ENCODE results near the gene CIB2. TPM values are rescaled to one million over a fixed set of nuclear protein-coding genes. Genes with fewer than 3 reads are reported as not detected.

Gene CIB2
- total RNA-seq, 1 donor from 2014 or later: 3.7 TPM

DNA sequence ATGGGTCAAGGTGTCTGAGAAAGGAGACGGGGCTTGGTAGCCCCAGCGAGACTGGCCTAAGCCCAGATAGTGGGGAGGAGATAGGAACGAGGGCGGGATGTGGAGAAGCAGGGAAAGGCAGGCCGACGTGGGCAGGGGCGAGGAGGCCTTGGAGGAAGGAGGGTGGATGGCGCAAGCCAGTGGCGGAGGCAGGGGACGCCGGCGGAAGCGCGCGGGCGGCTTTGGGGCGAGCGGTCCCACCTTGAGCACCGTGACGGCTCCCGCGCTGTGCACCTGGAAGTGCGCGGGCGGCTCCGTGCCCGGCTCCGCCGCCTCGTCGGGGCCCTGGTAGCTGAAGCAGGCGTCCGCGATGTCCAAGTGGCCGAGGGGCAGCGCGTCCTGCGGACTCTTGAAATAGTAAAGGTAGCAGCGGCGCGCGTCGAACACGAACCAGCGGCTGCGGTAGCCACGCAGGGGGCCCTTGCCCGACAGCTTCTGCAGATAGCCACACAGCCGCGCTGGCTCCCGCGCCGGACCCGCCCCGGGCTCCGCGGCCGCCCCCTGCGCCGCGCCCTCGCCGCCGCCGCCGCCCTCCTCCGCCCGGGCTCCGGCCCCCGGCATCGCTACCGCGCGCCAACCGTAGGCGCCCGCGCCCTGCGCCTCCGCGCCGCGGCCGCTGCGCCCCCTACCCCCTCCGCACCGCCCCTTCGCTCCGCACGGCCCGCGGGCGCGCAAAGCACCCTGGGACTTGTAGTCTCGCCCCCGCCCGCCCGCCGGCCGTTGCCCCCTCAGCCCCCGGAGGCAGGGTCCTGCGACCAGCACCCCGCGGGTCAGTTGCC is 54.0 kb downstream of the CIB2 start, which contains the start of gene TBC1D2B:
Gene TBC1D2B, minus strand, starts transcription at position 659 of the 818 bp plus-strand sequence. Its CDS starts 59 bp downstream, at position 600.
- Mint-ChIP-seq H3K27ac (peak within 1 kb of the TSS; percentile 68), H3K4me1 (peaks cover 27% of the 10 kb centered on the region), H3K27me3 (no peaks in the 10 kb centered on the region), H3K4me3 (peak within 1 kb of the TSS; percentile 92), H3K36me3 (ENCODE audit: low read depth) (peaks cover 3% of the 10 kb centered on the region), H3K9me3 (no peaks in the 10 kb centered on the region)
- TF ChIP-seq, protein P1, sequence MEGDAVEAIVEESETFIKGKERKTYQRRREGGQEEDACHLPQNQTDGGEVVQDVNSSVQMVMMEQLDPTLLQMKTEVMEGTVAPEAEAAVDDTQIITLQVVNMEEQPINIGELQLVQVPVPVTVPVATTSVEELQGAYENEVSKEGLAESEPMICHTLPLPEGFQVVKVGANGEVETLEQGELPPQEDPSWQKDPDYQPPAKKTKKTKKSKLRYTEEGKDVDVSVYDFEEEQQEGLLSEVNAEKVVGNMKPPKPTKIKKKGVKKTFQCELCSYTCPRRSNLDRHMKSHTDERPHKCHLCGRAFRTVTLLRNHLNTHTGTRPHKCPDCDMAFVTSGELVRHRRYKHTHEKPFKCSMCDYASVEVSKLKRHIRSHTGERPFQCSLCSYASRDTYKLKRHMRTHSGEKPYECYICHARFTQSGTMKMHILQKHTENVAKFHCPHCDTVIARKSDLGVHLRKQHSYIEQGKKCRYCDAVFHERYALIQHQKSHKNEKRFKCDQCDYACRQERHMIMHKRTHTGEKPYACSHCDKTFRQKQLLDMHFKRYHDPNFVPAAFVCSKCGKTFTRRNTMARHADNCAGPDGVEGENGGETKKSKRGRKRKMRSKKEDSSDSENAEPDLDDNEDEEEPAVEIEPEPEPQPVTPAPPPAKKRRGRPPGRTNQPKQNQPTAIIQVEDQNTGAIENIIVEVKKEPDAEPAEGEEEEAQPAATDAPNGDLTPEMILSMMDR (IDR thresholded peaks at IDR 0.05): no peak
- POLR2A ChIA-PET: interaction anchor here (0.6 to 1.1 kb wide), 2 partner anchors 8 to 87 kb away, joined by 3 to 4 read pairs; no protein-coding TSS in a partner anchor
- CTCF ChIA-PET: no interaction called here
- ATAC-seq (ENCODE audit: low read depth) (peak; percentile 91), DNase-seq (peak; percentile 68)
- intact Hi-C loops (cut with micrococcal nuclease): loop anchor here (1.0 to 5.0 kb wide), 3 partner anchors 11 to 60 kb away; no protein-coding TSS in a partner anchor

GRCh38 chr15:78076231-78077052 is 54.8 kb downstream of the CIB2 start:
- H3K27ac Mint-ChIP-seq: peak overlapping the region; percentile 50
- no peaks in the 10 kb centered on the region for H3K9me3 Mint-ChIP-seq
- ChIA-PET POLR2A (interaction anchor here (0.6 to 1.1 kb wide), 2 partner anchors 7 to 86 kb away, joined by 3 to 4 read pairs; no protein-coding TSS in a partner anchor), CTCF (interaction anchor here (1.0 to 1.1 kb wide), 2 partner anchors 14 to 32 kb away, joined by 3 read pairs; no protein-coding TSS in a partner anchor)
- peaks cover 26% of the 10 kb centered on the region for H3K4me1 Mint-ChIP-seq
- no peak for ATAC-seq (ENCODE audit: low read depth)
- no peaks in the 10 kb centered on the region for H3K27me3 Mint-ChIP-seq
- intact Hi-C loops (cut with micrococcal nuclease): loop anchor here (1.0 to 5.0 kb wide), 3 partner anchors 10 to 59 kb away; no protein-coding TSS in a partner anchor
- TF ChIP-seq, protein P1 (IDR thresholded peaks at IDR 0.05): no peak
- H3K4me3 Mint-ChIP-seq: peak overlapping the region; percentile 92
- DNase-seq: no peak
- peaks cover 3% of the 10 kb centered on the region for H3K36me3 Mint-ChIP-seq (ENCODE audit: low read depth)

- Mint-ChIP-seq H3K27me3 (no peaks in the 10 kb centered on the region), H3K27ac (no peak overlapping the region), H3K4me1 (peaks cover 28% of the 10 kb centered on the region), H3K4me3 (peak overlapping the region; percentile 46), H3K36me3 (ENCODE audit: low read depth) (peaks cover 3% of the 10 kb centered on the region), H3K9me3 (no peaks in the 10 kb centered on the region)
- intact Hi-C loops (cut with micrococcal nuclease): loop anchor here (2.0 to 5.0 kb wide), 2 partner anchors 41 to 58 kb away; no protein-coding TSS in a partner anchor
- ATAC-seq (ENCODE audit: low read depth): no peak
- CTCF ChIA-PET: interaction anchor here (1.0 to 1.1 kb wide), 2 partner anchors 14 to 32 kb away, joined by 3 read pairs; no protein-coding TSS in a partner anchor
- no peak for DNase-seq
- POLR2A ChIA-PET: no interaction called here
- TF ChIP-seq, protein P1 (IDR thresholded peaks at IDR 0.05): no peak
Observed at GRCh38 chr15:78075490-78076230, 55.6 kb downstream of the CIB2 start.

- Mint-ChIP-seq H3K27me3 (no peaks in the 10 kb centered on the region), H3K4me1 (peaks cover 28% of the 10 kb centered on the region), H3K4me3 (no peak overlapping the region)
Observed at GRCh38 chr15:78073046-78073787, 58.0 kb downstream of the CIB2 start.

More at GRCh38 chr15:78073046-78073787, 58.0 kb downstream of the CIB2 start:
- POLR2A ChIA-PET: no interaction called here
- TF ChIP-seq, protein P1 (IDR thresholded peaks at IDR 0.05): no peak
- H3K9me3 Mint-ChIP-seq: no peaks in the 10 kb centered on the region
- CTCF ChIA-PET: interaction anchor here (0.6 kb wide), 1 partner anchor 72 kb away, joined by 3 read pairs; no protein-coding TSS in a partner anchor
- no peak overlapping the region for H3K27ac Mint-ChIP-seq
- intact Hi-C loops (cut with micrococcal nuclease): loop anchor here (2.0 kb wide), 1 partner anchor 16 kb away; no protein-coding TSS in a partner anchor
- H3K36me3 Mint-ChIP-seq (ENCODE audit: low read depth): peaks cover 3% of the 10 kb centered on the region
- DNase-seq: no peak
- ATAC-seq (ENCODE audit: low read depth): no peak

Data from activated B cell treated with CpG ODN at 0.5 μM for 24 hours (primary cell).